Measurements from ENCODE around the gene MAGEB4.

The MAGEB4 gene

DNA sequence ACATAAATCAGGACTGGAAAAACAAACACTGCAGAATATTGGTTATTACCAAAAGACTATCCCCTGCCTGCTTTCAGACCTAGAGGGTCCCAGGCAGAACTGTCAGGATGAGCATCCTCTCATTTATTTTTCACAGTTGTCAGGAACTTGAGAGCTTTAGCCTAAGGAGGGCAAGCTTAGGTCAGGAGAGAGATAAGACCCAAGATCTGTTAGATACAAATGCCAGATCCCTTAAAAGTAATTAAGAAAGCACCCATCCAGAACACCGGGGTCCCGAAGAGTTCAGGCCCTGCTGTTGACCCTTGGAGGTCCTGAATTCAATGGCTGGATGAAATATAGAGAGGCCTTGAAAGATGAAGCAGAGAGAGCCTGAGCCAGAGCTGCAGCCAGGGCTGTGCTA lies 17.3 kb upstream of the MAGEB4 start:
- TF ChIP-seq CTCF (IDR thresholded peaks at IDR 0.05; ENCODE audit: low read depth, low read length) = no peak
- no peak overlapping the region for H3K4me3 ChIP-seq (ENCODE audit: low read depth, low read length)

- H3K4me3 ChIP-seq (ENCODE audit: low read depth, low read length) = no peak overlapping the region
- TF ChIP-seq CTCF (IDR thresholded peaks at IDR 0.05; ENCODE audit: low read depth, low read length) = no peak
Observed at GRCh38 chrX:30228526-30228925, 13.3 kb upstream of the MAGEB4 start.

DNA sequence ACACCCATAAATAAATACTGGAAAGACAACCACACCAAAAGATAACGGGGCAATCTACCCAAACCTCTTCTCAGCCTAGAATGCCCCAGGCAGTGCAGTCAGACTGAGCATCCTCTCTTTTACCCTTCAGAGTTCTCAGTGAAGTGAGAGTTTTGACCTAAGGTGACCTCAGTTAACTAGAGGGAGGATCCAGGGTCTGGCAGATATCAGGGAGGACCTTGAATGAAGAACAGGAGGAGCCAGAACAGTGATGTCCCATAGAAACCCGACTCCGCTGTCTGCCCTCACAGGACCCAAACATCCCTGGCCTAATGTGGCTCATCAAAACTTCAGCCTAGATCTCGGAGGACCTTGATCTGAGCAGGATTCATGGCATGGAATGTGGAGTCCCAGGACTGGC lies 11.4 kb upstream of the MAGEB4 start, which contains the start of gene MAGEB3:
TSS of gene MAGEB3 (plus strand) at position 263 of the 400 bp plus-strand sequence. CDS start 5,268 bp downstream, outside the sequence.
- H3K4me3 ChIP-seq (ENCODE audit: low read depth, low read length) = no peak within 1 kb of the TSS
- TF ChIP-seq CTCF (IDR thresholded peaks at IDR 0.05; ENCODE audit: low read depth, low read length) = no peak

DNA sequence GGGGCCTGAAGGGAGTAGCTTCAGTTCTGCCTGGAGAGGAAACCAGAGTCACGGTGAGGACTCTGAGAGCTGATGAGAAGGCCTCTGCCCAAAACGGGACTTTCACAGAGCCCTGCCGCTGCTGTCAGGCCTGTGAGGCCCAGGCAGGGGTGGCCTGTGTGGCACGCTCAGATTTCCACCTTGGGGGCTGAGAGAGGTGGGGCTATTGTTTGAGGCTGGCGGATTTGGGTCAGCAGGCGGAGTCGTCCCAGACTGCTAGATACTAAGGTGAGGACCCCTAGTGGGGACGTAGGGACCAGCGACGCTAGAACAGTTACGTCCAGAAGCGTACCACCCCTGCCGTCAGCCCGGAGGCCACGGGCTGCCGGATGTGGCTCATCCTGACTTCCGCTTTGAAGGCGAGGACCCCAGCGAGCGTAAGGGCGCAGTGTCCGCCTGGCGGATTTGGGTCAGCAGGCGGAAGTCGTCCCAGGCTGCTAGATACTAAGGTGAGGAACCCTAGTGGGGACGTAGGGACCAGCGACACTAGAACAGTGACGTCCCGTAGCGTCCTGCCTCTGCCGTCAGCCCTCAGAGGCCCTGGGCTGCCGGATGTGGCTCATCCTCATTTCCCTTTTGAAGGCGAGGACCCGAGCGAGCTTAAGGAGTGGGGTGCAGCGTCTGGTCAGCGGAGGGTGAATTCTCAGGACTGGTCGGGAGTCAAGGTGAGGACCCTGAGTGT lies 5.1 kb downstream of the MAGEB4 start, which contains the start of gene MAGEB1:
TSS of gene MAGEB1 (plus strand) at position 378 of the 721 bp plus-strand sequence. CDS start 3,348 bp downstream, outside the sequence.
- no peak within 1 kb of the TSS for H3K4me3 ChIP-seq (ENCODE audit: low read depth, low read length)
- TF ChIP-seq CTCF (IDR thresholded peaks at IDR 0.05; ENCODE audit: low read depth, low read length) = no peak

GRCh38 chrX:30248854-30249253 lies 7.1 kb downstream of the MAGEB4 start:
- no peak overlapping the region for H3K4me3 ChIP-seq (ENCODE audit: low read depth, low read length)
- TF ChIP-seq CTCF (IDR thresholded peaks at IDR 0.05; ENCODE audit: low read depth, low read length) = no peak

- H3K4me3 ChIP-seq (ENCODE audit: low read depth, low read length) = no peak overlapping the region
- TF ChIP-seq CTCF (IDR thresholded peaks at IDR 0.05; ENCODE audit: low read depth, low read length) = no peak
Observed at GRCh38 chrX:30253257-30253656, 11.5 kb downstream of the MAGEB4 start.

DNA sequence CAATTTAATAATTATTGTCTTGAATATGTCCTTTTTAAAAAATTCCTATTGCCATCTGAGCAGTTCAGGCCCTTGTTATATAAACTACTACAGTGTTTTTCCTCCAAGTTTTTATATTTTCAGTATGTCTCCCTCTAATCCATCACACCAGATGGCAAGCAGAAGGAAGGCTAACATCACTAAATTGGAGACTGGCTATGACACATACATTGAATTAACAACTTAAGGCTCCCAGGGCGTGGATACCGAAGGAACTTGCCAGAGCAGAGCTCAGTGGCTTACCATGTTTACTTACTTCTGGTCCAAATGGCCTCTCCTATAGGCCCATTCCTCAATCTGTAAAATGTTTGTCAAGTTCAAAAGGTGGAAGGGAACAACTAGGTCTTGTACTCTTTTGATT lies 18.1 kb downstream of the MAGEB4 start:
- TF ChIP-seq CTCF (IDR thresholded peaks at IDR 0.05; ENCODE audit: low read depth, low read length) = no peak
- no peak overlapping the region for H3K4me3 ChIP-seq (ENCODE audit: low read depth, low read length)

Data from WI38 (cell line).